Effector memory CD4-positive, alpha-beta T cell (primary cell): ENCODE data around the gene RNF150.

ENCODE experiments used
- DNase-seq, 3 donors: peaks; one replicate each; pipeline ENCODE4 v3.0.0-alpha.2; 2020
- H3K27ac ChIP-seq: 2 replicates; pipeline ENCODE4 v1.7.0; 2013; ENCODE audit warnings: mild to moderate bottlenecking, low read length, moderate library complexity; ENCODE audit not compliant: insufficient read depth, poor library complexity, severe bottlenecking
- H3K27me3 ChIP-seq: replicated peaks from 2 replicates; pipeline ENCODE4 v1.7.0; 2013; ENCODE audit warnings: mild to moderate bottlenecking, low read length; ENCODE audit not compliant: insufficient read depth, control insufficient read depth, poor library complexity, severe bottlenecking
- H3K36me3 ChIP-seq: 2 replicates; pipeline ENCODE4 v1.7.0; 2013; ENCODE audit warnings: mild to moderate bottlenecking, low read length, moderate library complexity; ENCODE audit not compliant: control insufficient read depth, insufficient read depth
- H3K4me1 ChIP-seq: 2 replicates; pipeline ENCODE4 v1.7.0; 2013; ENCODE audit warnings: low read length, mild to moderate bottlenecking; ENCODE audit not compliant: control insufficient read depth, insufficient read depth, poor library complexity, severe bottlenecking
- H3K4me3 ChIP-seq: 2 replicates; pipeline ENCODE4 v1.7.0; 2013; ENCODE audit warnings: low read length, low read depth, mild to moderate bottlenecking; ENCODE audit not compliant: insufficient read depth, poor library complexity, severe bottlenecking
- H3K9me3 ChIP-seq: 2 replicates; pipeline ENCODE4 v1.7.0; 2013; ENCODE audit warnings: mild to moderate bottlenecking, low read length, moderate library complexity; ENCODE audit not compliant: control insufficient read depth

The RNF150 gene

DNA sequence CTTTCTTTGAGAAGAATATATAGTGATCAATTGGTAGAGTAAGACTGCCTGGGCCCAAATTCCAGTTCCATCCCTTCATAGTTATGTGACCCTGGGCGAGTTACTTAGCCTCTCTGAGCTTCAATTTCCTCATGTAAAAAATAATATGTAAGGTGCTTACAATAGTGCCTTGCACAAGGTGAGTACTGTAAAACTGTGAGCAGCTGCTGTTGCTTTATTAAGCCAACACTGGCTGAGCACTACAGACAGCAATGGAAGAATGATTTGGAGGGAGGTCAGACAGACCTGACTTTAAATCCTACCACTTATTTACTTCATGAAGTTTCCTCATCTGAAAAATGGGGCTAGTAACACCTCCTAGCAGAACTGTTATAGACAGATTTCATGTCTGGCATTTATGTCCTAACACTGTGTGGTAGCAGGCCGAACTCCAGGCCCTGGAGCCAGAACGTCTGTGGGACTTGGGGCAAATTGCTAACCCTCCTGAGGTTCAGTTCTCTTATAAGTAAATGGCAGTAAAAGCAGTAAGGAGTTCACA lies 53.8 kb downstream of the RNF150 start:
- H3K4me3 ChIP-seq = no peak overlapping the region
- no peaks in the 10 kb centered on the region for H3K36me3 ChIP-seq
- no peak overlapping the region for H3K27ac ChIP-seq
- no peak for DNase-seq
- H3K4me1 ChIP-seq = no peaks in the 10 kb centered on the region
- no peaks in the 10 kb centered on the region for H3K27me3 ChIP-seq
- no peaks in the 10 kb centered on the region for H3K9me3 ChIP-seq

GRCh38 chr4:141078871-141079270 lies 54.4 kb downstream of the RNF150 start:
- Histone ChIP-seq H3K4me1 (no peaks in the 10 kb centered on the region), H3K4me3 (no peak overlapping the region), H3K27ac (no peak overlapping the region), H3K36me3 (no peaks in the 10 kb centered on the region), H3K9me3 (no peaks in the 10 kb centered on the region), H3K27me3 (no peaks in the 10 kb centered on the region)
- DNase-seq = no peak

DNA sequence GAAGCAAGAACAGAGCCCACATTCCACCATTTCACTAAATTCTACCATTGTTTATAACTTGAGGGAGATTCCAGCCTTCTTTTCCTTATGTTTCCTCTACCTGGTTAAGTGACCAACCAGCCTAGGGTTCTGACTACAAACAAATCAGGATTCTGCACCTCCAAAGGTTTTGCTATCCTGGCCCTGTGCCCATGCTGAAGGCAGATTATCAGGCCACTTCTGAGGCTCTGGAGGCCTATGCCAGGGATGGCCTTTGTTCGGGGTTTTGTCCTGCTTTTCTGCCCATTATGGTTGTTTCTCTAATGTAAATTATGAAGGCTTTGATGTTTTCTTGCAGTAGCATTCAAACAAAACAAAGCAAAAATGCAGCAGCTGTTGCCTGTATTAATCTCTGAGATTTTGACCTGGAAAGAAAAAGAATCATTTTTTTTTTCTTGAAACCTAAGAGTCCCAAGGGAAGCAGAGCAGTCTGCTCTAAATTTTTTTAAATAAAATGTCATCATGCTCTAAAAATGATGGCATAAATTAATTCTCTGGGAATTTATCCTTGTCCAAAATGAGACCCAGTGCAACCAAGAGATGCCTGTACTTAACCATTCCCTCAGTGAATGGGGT lies 55.6 kb downstream of the RNF150 start:
- Histone ChIP-seq H3K9me3 (no peaks in the 10 kb centered on the region), H3K4me3 (no peak overlapping the region), H3K36me3 (no peaks in the 10 kb centered on the region), H3K4me1 (no peaks in the 10 kb centered on the region), H3K27me3 (no peaks in the 10 kb centered on the region), H3K27ac (no peak overlapping the region)
- no peak for DNase-seq

GRCh38 chr4:141075553-141075952 lies 57.7 kb downstream of the RNF150 start:
- H3K36me3 ChIP-seq = no peaks in the 10 kb centered on the region
- H3K4me1 ChIP-seq = no peaks in the 10 kb centered on the region
- no peaks in the 10 kb centered on the region for H3K27me3 ChIP-seq
- H3K4me3 ChIP-seq = no peak overlapping the region
- no peak overlapping the region for H3K27ac ChIP-seq
- DNase-seq = no peak
- no peaks in the 10 kb centered on the region for H3K9me3 ChIP-seq

DNA sequence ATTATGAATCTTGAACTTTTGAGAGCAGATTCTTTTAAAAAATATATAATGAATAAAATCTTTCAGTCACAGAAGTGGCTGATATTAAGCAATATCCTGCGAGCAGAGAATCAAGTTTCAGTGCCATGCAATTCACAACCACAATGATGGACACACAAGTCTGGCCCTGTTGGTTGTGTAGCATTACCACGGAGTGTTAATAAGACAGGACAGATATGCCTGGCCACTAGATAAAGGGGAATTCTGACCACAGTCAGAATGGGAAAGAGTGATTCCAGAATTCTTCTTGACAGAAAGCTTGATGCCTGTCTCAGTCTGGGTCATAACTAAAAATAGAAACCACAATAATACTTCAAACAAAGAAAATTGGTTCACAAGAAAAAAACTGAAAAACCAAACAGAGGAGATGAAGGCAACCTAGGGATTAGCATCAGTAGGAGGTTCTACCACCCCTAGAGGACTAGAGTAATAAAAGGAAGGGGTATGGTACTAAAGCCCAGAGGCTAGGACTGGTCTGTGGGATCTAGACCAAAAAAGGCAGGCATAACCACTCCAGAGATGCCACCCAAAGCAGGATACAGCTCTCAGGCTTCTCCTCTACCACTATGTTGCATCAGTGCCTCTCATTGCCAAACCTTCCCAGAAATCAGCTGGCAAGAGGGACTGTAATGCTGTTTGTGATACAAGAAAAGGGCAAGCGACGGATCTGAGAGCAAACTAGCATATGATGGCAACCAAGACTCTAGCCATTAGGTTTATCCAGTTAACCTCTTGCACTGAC lies 59.0 kb downstream of the RNF150 start:
- DNase-seq = no peak
- H3K4me3 ChIP-seq = no peak overlapping the region
- H3K36me3 ChIP-seq = no peaks in the 10 kb centered on the region
- no peaks in the 10 kb centered on the region for H3K9me3 ChIP-seq
- no peaks in the 10 kb centered on the region for H3K4me1 ChIP-seq
- no peaks in the 10 kb centered on the region for H3K27me3 ChIP-seq
- H3K27ac ChIP-seq = no peak overlapping the region

GRCh38 chr4:141066690-141067089 lies 66.6 kb downstream of the RNF150 start:
- H3K4me3 ChIP-seq = no peak overlapping the region
- no peaks in the 10 kb centered on the region for H3K27me3 ChIP-seq
- DNase-seq = no peak
- no peaks in the 10 kb centered on the region for H3K36me3 ChIP-seq
- H3K4me1 ChIP-seq = no peaks in the 10 kb centered on the region
- H3K9me3 ChIP-seq = no peaks in the 10 kb centered on the region
- H3K27ac ChIP-seq = no peak overlapping the region

DNA sequence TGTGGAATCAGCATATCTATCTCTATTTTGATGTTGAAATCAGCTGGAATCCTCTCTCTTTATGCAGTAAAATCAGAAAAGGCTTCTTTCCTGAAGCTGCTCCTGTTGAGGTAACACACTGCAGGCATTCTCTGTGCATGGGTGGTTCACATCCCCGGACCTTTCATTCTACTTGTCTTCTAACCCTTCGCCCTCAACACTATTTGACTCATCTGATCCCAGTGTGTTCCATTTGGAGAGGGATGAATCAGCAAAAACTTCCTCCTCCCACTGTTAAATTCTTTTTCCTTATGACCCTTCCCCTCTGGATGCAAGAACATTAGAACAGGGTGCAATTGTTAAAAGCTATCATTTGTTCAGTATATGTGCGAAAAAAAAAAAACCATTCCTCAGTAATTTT lies 67.4 kb downstream of the RNF150 start:
- Histone ChIP-seq H3K36me3 (no peaks in the 10 kb centered on the region), H3K27ac (no peak overlapping the region), H3K9me3 (no peaks in the 10 kb centered on the region), H3K4me3 (no peak overlapping the region), H3K4me1 (no peaks in the 10 kb centered on the region), H3K27me3 (no peaks in the 10 kb centered on the region)
- no peak for DNase-seq

GRCh38 chr4:141062651-141063050 lies 70.6 kb downstream of the RNF150 start:
- Histone ChIP-seq H3K4me1 (no peaks in the 10 kb centered on the region), H3K4me3 (no peak overlapping the region), H3K27ac (no peak overlapping the region), H3K36me3 (no peaks in the 10 kb centered on the region), H3K27me3 (no peaks in the 10 kb centered on the region), H3K9me3 (no peaks in the 10 kb centered on the region)
- no peak for DNase-seq

DNA sequence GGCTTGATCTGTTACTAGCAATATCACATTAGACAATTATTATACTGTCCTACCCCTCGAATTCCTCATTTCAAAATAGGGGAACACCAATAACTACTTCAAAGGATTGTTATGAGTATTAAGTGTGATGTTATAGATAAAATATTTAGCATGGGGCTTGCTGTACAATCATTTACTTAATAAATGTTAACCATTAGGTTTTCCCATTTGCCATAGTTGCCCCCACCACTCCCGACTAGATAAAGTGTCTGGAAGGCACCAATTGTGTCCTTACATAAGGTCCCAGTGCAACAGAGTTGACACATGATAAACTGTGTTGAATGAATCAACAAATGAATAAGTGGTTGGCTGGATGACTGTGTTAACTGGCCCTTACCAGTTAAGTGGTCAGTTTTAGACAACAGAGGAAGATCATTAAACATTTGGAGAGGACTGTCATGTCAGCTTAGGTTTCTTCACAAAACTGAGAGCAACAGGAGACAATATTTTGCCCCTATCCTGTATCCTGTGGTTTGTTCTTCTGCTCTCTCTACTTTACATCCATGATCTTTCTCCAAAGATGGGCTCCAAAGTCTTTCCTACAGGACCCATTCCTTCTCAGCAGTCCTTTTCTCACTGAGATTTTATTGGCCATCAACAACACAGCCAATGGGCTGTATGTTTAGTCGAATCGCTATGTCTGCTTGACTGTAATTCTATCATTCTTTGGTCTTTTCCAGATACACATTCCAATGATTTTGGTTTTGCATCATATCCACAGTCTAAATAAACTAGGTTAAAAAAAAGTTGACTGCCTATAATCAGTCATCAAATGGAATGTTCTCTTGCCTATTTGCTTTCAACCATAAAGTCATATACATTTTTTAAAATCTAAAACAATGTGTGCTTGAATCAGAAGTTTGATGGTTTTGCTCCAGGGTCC lies 74.4 kb downstream of the RNF150 start:
- no peaks in the 10 kb centered on the region for H3K36me3 ChIP-seq
- H3K27me3 ChIP-seq = no peaks in the 10 kb centered on the region
- no peaks in the 10 kb centered on the region for H3K4me1 ChIP-seq
- DNase-seq = no peak
- no peak overlapping the region for H3K27ac ChIP-seq
- no peaks in the 10 kb centered on the region for H3K9me3 ChIP-seq
- no peak overlapping the region for H3K4me3 ChIP-seq
